Chondrocyte (in vitro differentiated cells): ENCODE results near the gene OAS1. TPM values are rescaled to one million over a fixed set of nuclear protein-coding genes. Genes with fewer than 3 reads are reported as not detected.
A peak's percentile ranks its signal among the peaks of the same experiment; 100 is the strongest.

Experiments used
- DNase-seq: peaks from one replicate; pipeline ENCODE4 v3.0.0; 2021; ENCODE audit warnings: mixed read lengths, low spot score
- H3K27ac Mint-ChIP-seq: one replicate; pipeline ENCODE4 v1.8.0; 2021; ENCODE audit warnings: mild to moderate bottlenecking, moderate library complexity, mixed read lengths; ENCODE audit not compliant: unreplicated experiment
- H3K27me3 Mint-ChIP-seq: 2 replicates; pipeline ENCODE4 v1.8.0; 2021; ENCODE audit warnings: low read depth, mixed read lengths
- H3K36me3 Mint-ChIP-seq: 2 replicates; pipeline ENCODE4 v1.8.0; 2021; ENCODE audit warnings: low read depth, mixed read lengths
- H3K4me1 Mint-ChIP-seq: 2 replicates; pipeline ENCODE4 v1.8.0; 2021; ENCODE audit warnings: low read depth, mild to moderate bottlenecking, mixed read lengths
- H3K4me3 Mint-ChIP-seq: one replicate; pipeline ENCODE4 v1.8.0; 2021; ENCODE audit warnings: mild to moderate bottlenecking, moderate library complexity, mixed read lengths; ENCODE audit not compliant: unreplicated experiment
- H3K9me3 Mint-ChIP-seq: 2 replicates; pipeline ENCODE4 v1.8.0; 2021; ENCODE audit warnings: low read depth, mixed read lengths
- total RNA-seq: library from RNA; stranded (reverse); gene quantifications from 3 replicates; pipeline ENCODE4 v1.2.1, GENCODE V29; 2021
- TF ChIP-seq, protein P1 (sequence below): fragments of 200-600 bp; sonication (generic); IDR thresholded peaks from 2 replicates; pipeline ENCODE4 v1.5.0; 2021; ENCODE audit warnings: antibody characterized with exemption, mild to moderate bottlenecking, moderate library complexity

The OAS1 gene
- total RNA-seq, 1 donor from 2014 or later = not detected

DNA sequence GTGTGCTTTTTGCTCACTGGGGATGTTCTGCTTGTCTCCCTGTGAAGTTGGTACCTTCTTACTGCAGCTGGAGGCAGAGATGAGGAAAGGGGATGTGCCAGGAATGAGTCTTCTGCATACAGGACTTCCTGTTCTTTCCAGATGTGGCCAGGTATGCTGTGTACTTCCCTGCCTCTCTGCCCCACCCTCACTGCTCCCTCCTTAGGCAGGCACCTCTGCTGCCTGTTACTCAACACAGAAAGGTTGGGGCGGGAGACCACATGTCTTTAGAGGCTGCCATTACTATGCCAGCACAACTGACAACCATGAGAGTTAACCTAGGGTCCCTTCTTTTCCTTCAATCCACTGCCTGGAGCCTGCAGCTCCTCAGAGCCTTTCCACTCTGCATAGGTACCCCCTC lies 29.5 kb downstream of the OAS1 start:
- H3K27me3 Mint-ChIP-seq = peaks cover 11% of the 10 kb centered on the region
- H3K4me1 Mint-ChIP-seq = peaks cover 4% of the 10 kb centered on the region
- TF ChIP-seq, protein P1, sequence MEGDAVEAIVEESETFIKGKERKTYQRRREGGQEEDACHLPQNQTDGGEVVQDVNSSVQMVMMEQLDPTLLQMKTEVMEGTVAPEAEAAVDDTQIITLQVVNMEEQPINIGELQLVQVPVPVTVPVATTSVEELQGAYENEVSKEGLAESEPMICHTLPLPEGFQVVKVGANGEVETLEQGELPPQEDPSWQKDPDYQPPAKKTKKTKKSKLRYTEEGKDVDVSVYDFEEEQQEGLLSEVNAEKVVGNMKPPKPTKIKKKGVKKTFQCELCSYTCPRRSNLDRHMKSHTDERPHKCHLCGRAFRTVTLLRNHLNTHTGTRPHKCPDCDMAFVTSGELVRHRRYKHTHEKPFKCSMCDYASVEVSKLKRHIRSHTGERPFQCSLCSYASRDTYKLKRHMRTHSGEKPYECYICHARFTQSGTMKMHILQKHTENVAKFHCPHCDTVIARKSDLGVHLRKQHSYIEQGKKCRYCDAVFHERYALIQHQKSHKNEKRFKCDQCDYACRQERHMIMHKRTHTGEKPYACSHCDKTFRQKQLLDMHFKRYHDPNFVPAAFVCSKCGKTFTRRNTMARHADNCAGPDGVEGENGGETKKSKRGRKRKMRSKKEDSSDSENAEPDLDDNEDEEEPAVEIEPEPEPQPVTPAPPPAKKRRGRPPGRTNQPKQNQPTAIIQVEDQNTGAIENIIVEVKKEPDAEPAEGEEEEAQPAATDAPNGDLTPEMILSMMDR = no peak
- no peak overlapping the region for H3K27ac Mint-ChIP-seq
- peaks cover 3% of the 10 kb centered on the region for H3K9me3 Mint-ChIP-seq
- H3K4me3 Mint-ChIP-seq = no peak overlapping the region
- H3K36me3 Mint-ChIP-seq = no peaks in the 10 kb centered on the region
- DNase-seq = no peak

DNA sequence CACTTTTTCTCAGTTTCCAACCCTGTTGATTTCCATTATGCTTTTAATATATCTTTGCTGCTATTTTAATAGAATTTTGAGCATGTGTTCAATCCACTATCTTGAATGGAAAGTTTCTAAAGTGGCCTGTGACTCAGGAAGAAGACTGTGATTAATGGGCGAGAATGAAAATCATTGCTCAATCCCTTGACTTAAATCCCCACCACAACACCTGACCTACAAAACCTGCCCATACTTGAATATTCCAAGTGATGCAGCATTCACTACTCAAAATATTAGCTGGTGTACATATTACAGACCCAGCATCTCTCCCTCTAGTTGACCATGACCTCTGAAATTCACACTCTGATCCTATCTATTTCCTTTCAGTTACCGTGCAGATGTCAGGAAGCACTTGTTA lies 30.2 kb downstream of the OAS1 start:
- DNase-seq = no peak
- Mint-ChIP-seq H3K27me3 (peaks cover 7% of the 10 kb centered on the region), H3K4me1 (peaks cover 4% of the 10 kb centered on the region), H3K27ac (no peak overlapping the region), H3K4me3 (no peak overlapping the region), H3K36me3 (no peaks in the 10 kb centered on the region), H3K9me3 (peaks cover 3% of the 10 kb centered on the region)
- TF ChIP-seq, protein P1 = no peak

DNA sequence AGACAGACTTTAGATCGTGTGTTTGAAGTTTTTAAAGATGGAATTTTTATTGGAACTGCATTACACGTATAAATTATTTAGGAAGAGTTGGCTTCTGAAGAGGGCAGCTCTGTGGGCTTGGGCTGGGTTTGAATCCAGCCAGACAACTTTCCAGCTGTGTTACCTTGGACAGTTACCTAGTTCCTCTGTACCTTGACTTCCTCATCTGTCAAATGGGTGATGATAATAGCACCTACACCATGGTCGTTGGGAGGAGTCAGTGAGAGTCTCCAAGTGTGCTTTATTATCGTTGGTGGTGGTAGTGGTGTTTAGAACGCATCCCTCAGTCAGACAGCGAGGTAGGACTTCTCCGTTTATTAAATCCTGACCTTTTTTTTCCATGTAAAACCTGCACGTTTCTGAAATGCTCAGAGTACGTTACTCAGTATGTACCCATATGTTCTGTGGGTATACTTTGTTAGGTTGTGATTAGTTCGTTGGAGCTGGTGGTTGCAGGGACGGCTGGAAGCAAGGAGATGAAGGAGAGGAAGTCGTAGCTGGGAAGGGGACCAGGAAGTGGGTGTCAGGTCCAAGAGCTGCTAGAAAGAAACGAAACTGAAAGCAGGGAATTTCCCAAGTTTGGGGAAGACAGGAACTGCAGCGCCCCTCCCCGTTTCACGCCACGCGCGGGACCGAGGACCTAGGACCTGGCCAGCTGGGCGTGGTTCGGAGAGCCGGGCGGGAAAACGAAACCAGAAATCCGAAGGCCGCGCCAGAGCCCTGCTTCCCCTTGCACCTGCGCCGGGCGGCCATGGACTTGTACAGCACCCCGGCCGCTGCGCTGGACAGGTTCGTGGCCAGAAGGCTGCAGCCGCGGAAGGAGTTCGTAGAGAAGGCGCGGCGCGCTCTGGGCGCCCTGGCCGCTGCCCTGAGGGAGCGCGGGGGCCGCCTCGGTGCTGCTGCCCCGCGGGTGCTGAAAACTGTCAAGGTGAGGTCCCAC lies 31.3 kb downstream of the OAS1 start, which contains the start of gene OAS3:
Gene OAS3 (plus strand): TSS at position 734 of the 979 bp plus-strand sequence. CDS start 57 bp downstream, at position 791.
- Mint-ChIP-seq H3K27me3 (peaks cover 2% of the 10 kb centered on the region), H3K9me3 (peaks cover 3% of the 10 kb centered on the region), H3K27ac (no peak within 1 kb of the TSS), H3K36me3 (no peaks in the 10 kb centered on the region), H3K4me3 (peak within 1 kb of the TSS; percentile 60), H3K4me1 (peaks cover 4% of the 10 kb centered on the region)
- DNase-seq = no peak
- TF ChIP-seq, protein P1 = no peak

DNA sequence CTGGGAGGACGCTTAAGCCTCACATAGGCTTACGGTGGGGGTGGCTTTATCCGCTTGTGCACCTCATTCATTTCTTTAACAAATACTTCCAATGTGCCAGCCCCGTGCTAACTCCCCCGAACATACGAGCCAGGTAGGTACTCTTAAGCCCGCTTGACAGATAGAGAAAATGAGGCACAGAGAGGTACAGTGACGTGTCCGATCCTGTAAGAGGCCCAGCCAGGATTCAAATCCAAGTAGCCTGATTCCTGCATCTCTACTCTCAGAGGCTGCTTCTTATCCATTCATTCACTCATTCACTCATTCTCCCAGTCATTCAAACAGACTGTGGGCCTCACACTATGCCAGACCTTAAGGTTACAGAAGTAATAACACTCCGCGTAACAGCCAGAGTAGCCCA lies 32.0 kb downstream of the OAS1 start:
- TF ChIP-seq, protein P1 = no peak
- Mint-ChIP-seq H3K4me1 (peaks cover 4% of the 10 kb centered on the region), H3K36me3 (no peaks in the 10 kb centered on the region), H3K27me3 (peaks cover 2% of the 10 kb centered on the region), H3K4me3 (peak overlapping the region; percentile 60), H3K9me3 (peaks cover 3% of the 10 kb centered on the region), H3K27ac (no peak overlapping the region)
- DNase-seq = no peak

DNA sequence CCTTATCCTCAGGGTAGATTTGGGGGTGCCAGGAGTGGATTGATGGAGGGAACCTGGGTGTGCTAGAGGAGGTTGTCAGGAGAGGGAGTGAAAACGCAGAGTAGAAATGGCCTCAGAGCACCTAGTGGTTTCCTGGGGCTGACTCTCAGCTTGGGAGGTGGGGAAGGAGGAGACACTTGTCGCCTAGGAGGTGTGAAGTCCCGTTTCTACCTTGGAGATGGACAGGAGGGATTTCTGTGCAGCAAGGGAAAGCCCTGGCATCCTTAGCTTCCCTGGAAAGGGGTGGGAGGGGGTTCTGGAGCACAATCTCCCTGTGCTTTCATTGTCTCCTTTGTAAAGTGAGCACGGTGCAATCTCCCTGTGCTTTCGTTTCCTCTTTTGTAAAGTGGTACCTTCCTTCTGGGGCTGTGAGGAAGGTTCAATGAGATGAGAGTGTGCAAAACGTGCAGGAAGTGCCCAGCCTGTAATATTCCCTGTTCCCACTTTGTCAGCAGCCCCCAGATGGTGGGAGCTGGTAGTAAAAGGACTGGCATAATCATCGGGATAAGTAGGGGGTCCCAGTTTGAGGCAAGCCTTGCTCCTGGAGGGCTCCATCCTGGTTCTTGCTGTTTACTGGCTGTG lies 33.1 kb downstream of the OAS1 start:
- H3K36me3 Mint-ChIP-seq = no peaks in the 10 kb centered on the region
- no peak overlapping the region for H3K4me3 Mint-ChIP-seq
- no peak for DNase-seq
- H3K9me3 Mint-ChIP-seq = peaks cover 3% of the 10 kb centered on the region
- peaks cover 4% of the 10 kb centered on the region for H3K4me1 Mint-ChIP-seq
- TF ChIP-seq, protein P1 = no peak
- H3K27ac Mint-ChIP-seq = no peak overlapping the region
- H3K27me3 Mint-ChIP-seq = peaks cover 4% of the 10 kb centered on the region
